Measurements from ENCODE around the gene CYLD. TPM values are rescaled to one million over a fixed set of nuclear protein-coding genes. Genes with fewer than 3 reads are reported as not detected.
A peak's percentile ranks its signal among the peaks of the same experiment; 100 is the strongest.

Gene CYLD
- total and polyA plus RNA-seq, 10 of the 15 experiments (the other 5 are each of a cell fraction or from before 2014, with no cell fraction given): 19.2 to 106 (median 46.1) TPM

DNA sequence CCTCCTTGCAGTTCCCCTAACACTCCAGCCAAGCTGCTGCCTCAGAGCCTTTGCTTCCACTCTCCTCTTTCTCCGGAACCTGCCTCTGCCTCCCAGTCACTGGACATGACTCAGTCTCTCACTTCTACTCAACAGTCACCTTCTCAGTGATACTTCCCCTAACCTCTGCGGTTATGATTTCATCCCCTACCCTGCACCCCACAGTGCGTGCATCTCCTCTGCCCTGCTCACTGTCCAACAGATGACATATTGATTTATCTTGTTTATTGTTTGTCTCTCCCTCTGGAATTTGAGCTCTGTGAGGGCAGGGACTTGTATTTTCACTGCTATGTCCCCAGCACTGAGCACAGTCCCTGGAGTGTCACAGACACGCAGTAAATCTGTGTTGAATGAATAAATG is 100.7 kb downstream of the CYLD start:
- FAIRE-seq: no peak
- DNase-seq (ENCODE audit: low read depth, low spot score): no peak
- ATAC-seq: peak; percentile 26
- H3K27me3 ChIP-seq (replicated peaks in 1 of 2; ENCODE audit: control insufficient read depth in 2 of 2, insufficient read depth in 2 of 2, low read length in 1 of 2): peaks cover 4 to 13% of the 10 kb centered on the region in 2 experiments
- no peak overlapping the region for H3K4me3 ChIP-seq
- intact Hi-C loops (cut with micrococcal nuclease; ENCODE audit: unreplicated experiment): no loop called here
- RAD21 ChIA-PET (ENCODE audit: unreplicated experiment): no interaction called here
- no peak overlapping the region for H3K4me2 ChIP-seq (ENCODE audit: control insufficient read depth, insufficient read depth)
- BruUV-seq (replicated peaks): no TSS peak
- H3K9ac ChIP-seq (ENCODE audit: control insufficient read depth, insufficient read depth, low read length): no peak overlapping the region
- CTCF ChIA-PET: no interaction called here
- H3K79me2 ChIP-seq (ENCODE audit: control insufficient read depth, insufficient read depth, low read length): no peaks in the 10 kb centered on the region
- H3K4me1 ChIP-seq (ENCODE audit: control insufficient read depth, insufficient read depth, low read length): no peaks in the 10 kb centered on the region
- in situ Hi-C loops (cut with MboI): no loop called here
- no peak overlapping the region for H3K27ac ChIP-seq (ENCODE audit: control insufficient read depth, insufficient read depth)
- WGBS (ENCODE audit: insufficient coverage, insufficient replicate concordance, low lambda C conversion rate, missing lambda C conversion rate): 15% methylated on average over 4 of the region's 4 CpGs
- POLR2A ChIA-PET: no interaction called here
- H3K9me3 ChIP-seq (replicated peaks; ENCODE audit: control insufficient read depth, insufficient read depth, low read length): no peaks in the 10 kb centered on the region
- SMC1A ChIA-PET (ENCODE audit: uncharacterized antibody, unreplicated experiment): no interaction called here
- no peaks in the 10 kb centered on the region for H4K20me1 ChIP-seq (ENCODE audit: control insufficient read depth, insufficient read depth)
- no peak overlapping the region for H2AFZ ChIP-seq (ENCODE audit: control insufficient read depth, low read depth, low read length)
- no peaks in the 10 kb centered on the region for H3K36me3 ChIP-seq (ENCODE audit: control insufficient read depth in 2 of 2, insufficient read depth in 2 of 2, low read length in 1 of 2)
- no peak for TF ChIP-seq SPI1 (IDR thresholded peaks at IDR 0.05; ENCODE audit: borderline replicate concordance, insufficient read depth, low read depth, low read length)
- TF ChIP-seq CBX3 (IDR thresholded peaks at IDR 0.05; ENCODE audit: borderline replicate concordance, low read depth): no peak
- no peak for TF ChIP-seq MYC (IDR thresholded peaks at IDR 0.05; ENCODE audit: insufficient read depth, insufficient read length, insufficient replicate concordance, low read length, severe bottlenecking)
- no peak for TF ChIP-seq SREBF2 (IDR thresholded peaks at IDR 0.05; ENCODE audit: low read length)
- TF ChIP-seq TCF7 (IDR thresholded peaks at IDR 0.05; ENCODE audit: borderline replicate concordance): no peak
- TF ChIP-seq RUNX3 (IDR thresholded peaks at IDR 0.05; ENCODE audit: low read length): peak; percentile 41; the same call in 1 of the 2 replicates
- TF ChIP-seq, protein P1, sequence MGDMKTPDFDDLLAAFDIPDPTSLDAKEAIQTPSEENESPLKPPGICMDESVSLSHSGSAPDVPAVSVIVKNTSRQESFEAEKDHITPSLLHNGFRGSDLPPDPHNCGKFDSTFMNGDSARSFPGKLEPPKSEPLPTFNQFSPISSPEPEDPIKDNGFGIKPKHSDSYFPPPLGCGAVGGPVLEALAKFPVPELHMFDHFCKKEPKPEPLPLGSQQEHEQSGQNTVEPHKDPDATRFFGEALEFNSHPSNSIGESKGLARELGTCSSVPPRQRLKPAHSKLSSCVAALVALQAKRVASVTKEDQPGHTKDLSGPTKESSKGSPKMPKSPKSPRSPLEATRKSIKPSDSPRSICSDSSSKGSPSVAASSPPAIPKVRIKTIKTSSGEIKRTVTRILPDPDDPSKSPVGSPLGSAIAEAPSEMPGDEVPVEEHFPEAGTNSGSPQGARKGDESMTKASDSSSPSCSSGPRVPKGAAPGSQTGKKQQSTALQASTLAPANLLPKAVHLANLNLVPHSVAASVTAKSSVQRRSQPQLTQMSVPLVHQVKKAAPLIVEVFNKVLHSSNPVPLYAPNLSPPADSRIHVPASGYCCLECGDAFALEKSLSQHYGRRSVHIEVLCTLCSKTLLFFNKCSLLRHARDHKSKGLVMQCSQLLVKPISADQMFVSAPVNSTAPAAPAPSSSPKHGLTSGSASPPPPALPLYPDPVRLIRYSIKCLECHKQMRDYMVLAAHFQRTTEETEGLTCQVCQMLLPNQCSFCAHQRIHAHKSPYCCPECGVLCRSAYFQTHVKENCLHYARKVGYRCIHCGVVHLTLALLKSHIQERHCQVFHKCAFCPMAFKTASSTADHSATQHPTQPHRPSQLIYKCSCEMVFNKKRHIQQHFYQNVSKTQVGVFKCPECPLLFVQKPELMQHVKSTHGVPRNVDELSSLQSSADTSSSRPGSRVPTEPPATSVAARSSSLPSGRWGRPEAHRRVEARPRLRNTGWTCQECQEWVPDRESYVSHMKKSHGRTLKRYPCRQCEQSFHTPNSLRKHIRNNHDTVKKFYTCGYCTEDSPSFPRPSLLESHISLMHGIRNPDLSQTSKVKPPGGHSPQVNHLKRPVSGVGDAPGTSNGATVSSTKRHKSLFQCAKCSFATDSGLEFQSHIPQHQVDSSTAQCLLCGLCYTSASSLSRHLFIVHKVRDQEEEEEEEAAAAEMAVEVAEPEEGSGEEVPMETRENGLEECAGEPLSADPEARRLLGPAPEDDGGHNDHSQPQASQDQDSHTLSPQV (IDR thresholded peaks at IDR 0.05): no peak
- TF ChIP-seq MEF2B (IDR thresholded peaks at IDR 0.05; ENCODE audit: partially characterized antibody, poor library complexity, severe bottlenecking): no peak
- no peak for TF ChIP-seq ZBED1 (IDR thresholded peaks at IDR 0.05; ENCODE audit: borderline replicate concordance)
- TF ChIP-seq, protein P2, sequence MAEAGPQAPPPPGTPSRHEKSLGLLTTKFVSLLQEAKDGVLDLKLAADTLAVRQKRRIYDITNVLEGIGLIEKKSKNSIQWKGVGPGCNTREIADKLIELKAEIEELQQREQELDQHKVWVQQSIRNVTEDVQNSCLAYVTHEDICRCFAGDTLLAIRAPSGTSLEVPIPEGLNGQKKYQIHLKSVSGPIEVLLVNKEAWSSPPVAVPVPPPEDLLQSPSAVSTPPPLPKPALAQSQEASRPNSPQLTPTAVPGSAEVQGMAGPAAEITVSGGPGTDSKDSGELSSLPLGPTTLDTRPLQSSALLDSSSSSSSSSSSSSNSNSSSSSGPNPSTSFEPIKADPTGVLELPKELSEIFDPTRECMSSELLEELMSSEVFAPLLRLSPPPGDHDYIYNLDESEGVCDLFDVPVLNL (IDR thresholded peaks at IDR 0.05; ENCODE audit: low read depth, low read length): no peak
- no peak for TF ChIP-seq CHD4 (IDR thresholded peaks at IDR 0.05)
- TF ChIP-seq ASH2L (IDR thresholded peaks at IDR 0.05; ENCODE audit: borderline replicate concordance, low read depth): no peak
- TF ChIP-seq CBFB (IDR thresholded peaks at IDR 0.05; ENCODE audit: low read depth): no peak
- no peak for TF ChIP-seq RCOR1 (conservative IDR thresholded peaks at IDR 0.05; ENCODE audit: low read depth, low read length)
- TF ChIP-seq HCFC1 (IDR thresholded peaks at IDR 0.05; ENCODE audit: low read length): no peak
- peak; percentile 11; the same call in 1 of the 2 replicates for TF ChIP-seq JUNB (IDR thresholded peaks at IDR 0.05)
